GM23248 (cell line): ENCODE results near the gene RADIL.

ENCODE experiments used
- EZH2 ChIP-seq: fragments of 200-600 bp; sonication (generic); IDR thresholded peaks from 2 replicates; pipeline ENCODE4 v1.6.1; 2018; ENCODE audit warnings: antibody characterized with exemption, mild to moderate bottlenecking; ENCODE audit not compliant: insufficient read depth, poor library complexity, severe bottlenecking
- EZH2phosphoT487 ChIP-seq: fragments of 200-600 bp; sonication (generic); IDR thresholded peaks from 2 replicates; pipeline ENCODE4 v1.6.1; 2018; ENCODE audit warnings: antibody characterized with exemption, moderate library complexity, mild to moderate bottlenecking, low read depth; ENCODE audit not compliant: insufficient read depth

DNA sequence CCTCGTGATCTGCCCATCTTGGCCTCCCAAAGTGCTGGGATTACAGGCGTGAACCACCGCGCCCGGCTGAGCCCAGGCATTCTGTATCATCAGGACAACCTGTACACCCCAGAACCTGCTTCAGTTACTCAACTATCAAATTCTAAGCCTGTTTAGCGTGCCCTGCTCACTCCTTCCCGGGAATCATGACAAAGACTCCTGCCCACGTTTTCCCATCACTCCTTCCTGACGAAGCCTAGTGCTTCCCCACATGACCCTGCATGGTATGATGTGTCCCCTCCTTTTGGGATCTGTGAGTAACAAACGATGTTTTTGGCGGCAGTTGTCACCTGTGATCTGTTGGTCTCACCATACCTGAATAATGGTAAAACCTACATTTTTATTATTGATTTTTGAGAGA, 12.2 kb upstream of the RADIL start:
- TF ChIP-seq EZH2 (no peak), EZH2phosphoT487 (no peak)
